H1 (cell line): ENCODE measurements around the gene ARF6. TPM values are rescaled to one million over a fixed set of nuclear protein-coding genes. Genes with fewer than 3 reads are reported as not detected.

Source experiments
- CTCF ChIA-PET: fragments of 300-600 bp; sonication (Branson Sonifier 250); formaldehyde crosslinking; loops from one replicate; lab custom pipeline; 2021; ENCODE audit not compliant: partially characterized antibody; lab: Charles Lee
- POLR2A ChIA-PET: fragments of 300-600 bp; sonication (Branson Sonifier 250); formaldehyde crosslinking; loops from one replicate; lab custom pipeline; 2021; ENCODE audit warnings: inconsistent platforms; ENCODE audit not compliant: partially characterized antibody; lab: Charles Lee
- DNase-seq, 2 experiments: peaks; one replicate each; pipeline versions ENCODE4 v3.0.0 to v3.0.0-alpha.2; 2010 to 2022; ENCODE audit warnings: low spot score in 2 of 2, low read depth in 1 of 2, mixed read lengths in 1 of 2
- FAIRE-seq: peaks from 2 replicates; lab custom pipeline; 2011; peaks lifted over from hg19 to GRCh38; lab: Jason Lieb, UNC
- H2AFZ ChIP-seq: 2 replicates; pipeline ENCODE4 v1.8.1; 2012; ENCODE audit warnings: low read length, inconsistent platforms
- H2AK5ac ChIP-seq: 2 replicates; pipeline ENCODE4 v1.6.1; 2013; ENCODE audit warnings: low read depth, low read length
- H2BK120ac ChIP-seq: replicated peaks from 2 replicates; pipeline ENCODE3; 2013; ENCODE audit warnings: low read depth, low read length, inconsistent platforms
- H2BK12ac ChIP-seq: 2 replicates; pipeline ENCODE4 v1.6.1; 2013; ENCODE audit warnings: low read depth, low read length
- H2BK15ac ChIP-seq: 2 replicates; pipeline ENCODE4 v1.6.1; 2013; ENCODE audit warnings: low read length
- H2BK20ac ChIP-seq: 2 replicates; pipeline ENCODE4 v1.6.1; 2013; ENCODE audit warnings: low read length
- H2BK5ac ChIP-seq: 2 replicates; pipeline ENCODE4 v1.6.1; 2013; ENCODE audit warnings: low read depth, low read length
- H3K14ac ChIP-seq: 2 replicates; pipeline ENCODE4 v1.6.1; 2013; ENCODE audit warnings: inconsistent platforms; ENCODE audit not compliant: insufficient read length
- H3K18ac ChIP-seq: 2 replicates; pipeline ENCODE4 v1.6.1; 2013; ENCODE audit warnings: low read length; ENCODE audit errors: extremely low read depth
- H3K23ac ChIP-seq: 2 replicates; pipeline ENCODE4 v1.6.1; 2013; ENCODE audit warnings: inconsistent platforms; ENCODE audit not compliant: insufficient read length
- H3K23me2 ChIP-seq: 2 replicates; pipeline ENCODE4 v1.6.1; 2013; ENCODE audit warnings: low read depth, low read length
- H3K27ac ChIP-seq: 2 replicates; pipeline ENCODE4 v1.6.1; 2011; ENCODE audit warnings: low read depth, low read length, inconsistent platforms
- H3K27me3 ChIP-seq, 4 experiments: replicated peaks in 1 of 4; 1 replicate in 1 of 4; 2 replicates in 3 of 4; pipeline versions ENCODE4 v1.6.1 to v1.8.1; 2011 to 2013; ENCODE audit warnings: low read length in 3 of 4, mild to moderate bottlenecking in 3 of 4, inconsistent platforms in 2 of 4, mixed read lengths in 2 of 4, moderate library complexity in 1 of 4; ENCODE audit not compliant: control insufficient read depth in 3 of 4, insufficient read depth in 3 of 4; ENCODE audit errors: extremely low read depth in 1 of 4
- H3K36me3 ChIP-seq, 4 experiments: 2 replicates each; pipeline versions ENCODE4 v1.6.1 to v1.8.1; 2011 to 2013; ENCODE audit warnings: mild to moderate bottlenecking in 4 of 4, low read length in 3 of 4, moderate library complexity in 2 of 4, control low read depth in 1 of 4, inconsistent platforms in 1 of 4; ENCODE audit not compliant: insufficient read depth in 4 of 4, control insufficient read depth in 2 of 4
- H3K4ac ChIP-seq: replicated peaks from 2 replicates; pipeline ENCODE3; 2013; ENCODE audit warnings: low read length, low read depth, mixed read lengths, inconsistent platforms; ENCODE audit not compliant: insufficient read length
- H3K4me1 ChIP-seq, 4 experiments: replicated peaks in 1 of 4; 1 replicate in 1 of 4; 2 replicates in 3 of 4; pipeline versions ENCODE4 v1.6.1 to v1.8.1; 2011 to 2013; ENCODE audit warnings: low read length in 3 of 4, inconsistent platforms in 2 of 4, mixed read lengths in 1 of 4; ENCODE audit not compliant: insufficient read depth in 4 of 4, control insufficient read depth in 3 of 4
- H3K4me2 ChIP-seq, 2 experiments: 2 replicates each; pipeline versions ENCODE4 v1.6.1 to v1.8.1; 2011 to 2013; ENCODE audit warnings: low read depth in 2 of 2, low read length in 2 of 2, control low read depth in 1 of 2, inconsistent platforms in 1 of 2, mild to moderate bottlenecking in 1 of 2; ENCODE audit not compliant: insufficient read depth in 1 of 2
- H3K4me3 ChIP-seq, 4 experiments: fragments of 200-600, 300-600 bp in 1 of 4; sonication (generic), shearing (Covaris generic), sonication (Bioruptor Twin) in 1 of 4; 2 replicates each; pipeline versions ENCODE4 v1.5.1 to v1.8.1; 2011 to 2016; ENCODE audit warnings: low read length in 4 of 4, low read depth in 3 of 4, control low read depth in 2 of 4, inconsistent platforms in 2 of 4, mild to moderate bottlenecking in 2 of 4, mixed read lengths in 1 of 4, moderate library complexity in 1 of 4; ENCODE audit not compliant: insufficient read depth in 2 of 4; ENCODE audit errors: extremely low read depth in 1 of 4
- H3K56ac ChIP-seq: replicated peaks from 2 replicates; pipeline ENCODE3; 2013; ENCODE audit warnings: low read depth, mild to moderate bottlenecking, mixed read lengths, low read length, inconsistent platforms; ENCODE audit not compliant: insufficient read length
- H3K79me1 ChIP-seq: 2 replicates; pipeline ENCODE4 v1.6.1; 2013; ENCODE audit warnings: low read depth, low read length, control low read depth
- H3K79me2 ChIP-seq, 2 experiments: 2 replicates each; pipeline versions ENCODE4 v1.6.1 to v1.8.1; 2012 to 2013; ENCODE audit warnings: low read length in 2 of 2, mild to moderate bottlenecking in 2 of 2, inconsistent platforms in 1 of 2; ENCODE audit not compliant: insufficient read depth in 2 of 2, control insufficient read depth in 1 of 2
- H3K9ac ChIP-seq, 4 experiments: replicated peaks in 1 of 4; 1 replicate in 1 of 4; 2 replicates in 3 of 4; pipeline versions ENCODE4 v1.6.1 to v1.8.1; 2011 to 2013; ENCODE audit warnings: low read depth in 3 of 4, low read length in 3 of 4, control low read depth in 2 of 4, mild to moderate bottlenecking in 2 of 4, moderate library complexity in 2 of 4, inconsistent platforms in 1 of 4; ENCODE audit errors: extremely low read depth in 1 of 4
- H3K9me3 ChIP-seq, 2 experiments: 2 replicates each; pipeline versions ENCODE4 v1.6.1 to v1.8.1; 2012 to 2013; ENCODE audit warnings: mild to moderate bottlenecking in 2 of 2, moderate library complexity in 2 of 2, control low read depth in 1 of 2, inconsistent platforms in 1 of 2, low read depth in 1 of 2, low read length in 1 of 2, mixed read lengths in 1 of 2; ENCODE audit not compliant: insufficient read depth in 2 of 2
- H4K20me1 ChIP-seq, 2 experiments: replicated peaks in 1 of 2; 2 replicates each; pipeline versions ENCODE3 to v1.8.1; 2011 to 2013; ENCODE audit warnings: inconsistent platforms in 2 of 2, low read length in 2 of 2, mild to moderate bottlenecking in 1 of 2; ENCODE audit not compliant: insufficient read depth in 2 of 2, control insufficient read depth in 1 of 2
- H4K5ac ChIP-seq: 2 replicates; pipeline ENCODE4 v1.6.1; 2013; ENCODE audit warnings: low read length, low read depth, mixed read lengths, inconsistent platforms; ENCODE audit not compliant: insufficient read length
- H4K8ac ChIP-seq: 2 replicates; pipeline ENCODE4 v1.8.0; 2013; ENCODE audit warnings: mild to moderate bottlenecking, moderate library complexity, low read length, inconsistent platforms; ENCODE audit not compliant: insufficient read depth; ENCODE audit errors: extremely low read depth
- H4K91ac ChIP-seq: replicated peaks from 2 replicates; pipeline ENCODE3; 2013; ENCODE audit warnings: low read length, mixed read lengths, inconsistent platforms; ENCODE audit not compliant: insufficient read length
- WGBS, 2 experiments: shearing (Covaris generic) in 1 of 2; methylation state at CpG; one replicate each; pipeline versions ENCODE4 v1.1.6 to v1.1.7; 2013 to 2015; ENCODE audit warnings: low lambda C conversion rate in 2 of 2, mixed read lengths in 2 of 2, inconsistent platforms in 1 of 2, low coverage in 1 of 2, missing lambda C conversion rate in 1 of 2; ENCODE audit not compliant: insufficient replicate concordance in 2 of 2, insufficient coverage in 1 of 2, insufficient read length in 1 of 2; ENCODE audit errors: extremely low coverage in 1 of 2, missing lambda C conversion rate in 1 of 2; 5-methylcytosine and 5-hydroxymethylcytosine counted together
- polyA plus RNA-seq, 7 experiments: library from polyadenylated mRNA; depleted of rRNA in 3 of 7; stranded (reverse) in 5 of 7; unstranded in 2 of 7; fragments of >200 nt in 5 of 7; fragments of 200-250 nt in 2 of 7; gene quantifications; 1 replicate in 5 of 7; 2 replicates in 1 of 7; 4 replicates in 1 of 7; pipeline versions ENCODE4 v1.2.1 to v1.2.3, GENCODE V29; 2011 to 2013; ENCODE audit warnings: missing spikeins in 2 of 7, mixed read lengths in 2 of 7
- total RNA-seq: library from RNA; stranded (reverse); fragmentation: NEBNext Ultra II Directional; extraction: Animal tissue kit (Norgen Biotek cat#: 25700); gene quantifications from 2 replicates; pipeline ENCODE4 v1.2.1, GENCODE V29; 2021

The ARF6 gene
- total and polyA plus RNA-seq, 2 of the 8 experiments (the other 6 are each of a cell fraction or from before 2014, with no cell fraction given): 17.2 to 56.7 TPM

DNA sequence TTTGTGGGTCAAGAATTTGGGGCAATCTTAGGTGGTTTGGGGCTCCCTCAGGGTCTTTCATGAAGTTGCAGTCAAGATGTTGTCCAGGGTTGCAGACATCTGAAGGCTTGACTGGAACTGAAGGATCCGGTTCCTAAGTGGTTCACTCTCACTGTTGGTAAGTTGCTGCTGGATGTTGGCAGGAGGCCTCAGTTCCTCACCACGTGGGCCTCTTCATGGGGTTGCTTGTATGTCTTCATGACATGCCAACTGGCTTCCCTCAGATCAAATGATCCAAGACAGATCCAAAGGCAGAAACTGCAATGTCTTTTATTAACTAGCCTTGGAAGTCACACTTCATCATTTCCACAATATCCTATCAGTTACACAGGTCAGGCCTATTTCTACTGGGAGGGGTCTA lies 49.2 kb downstream of the ARF6 start:
- Histone ChIP-seq H3K9ac (no peak overlapping the region), H3K4me2 (no peak overlapping the region), H3K27ac (no peak overlapping the region), H2BK20ac (no peak overlapping the region), H2BK5ac (no peak overlapping the region), H3K23ac (no peak overlapping the region), H3K14ac (no peak overlapping the region), H2AFZ (no peak overlapping the region), H2BK120ac (no peak overlapping the region), H3K79me2 (no peaks in the 10 kb centered on the region), H3K4ac (no peak overlapping the region), H3K23me2 (no peaks in the 10 kb centered on the region), H4K5ac (no peak overlapping the region), H3K27me3 (no peaks in the 10 kb centered on the region), H3K4me1 (no peaks in the 10 kb centered on the region), H3K18ac (no peak overlapping the region), H3K9me3 (0 out of 4 replicates have a peak, but pooled peaks cover 0 to 3% of the 10 kb centered on the region in 2 experiments), H3K36me3 (no peaks in the 10 kb centered on the region), H4K91ac (no peak overlapping the region), H3K4me3 (no peak overlapping the region), H3K79me1 (no peaks in the 10 kb centered on the region), H4K8ac (no peak overlapping the region; the same call in 1 of the 2 replicates), H3K56ac (no peak overlapping the region), H2BK12ac (no peak overlapping the region), H2AK5ac (no peak overlapping the region), H2BK15ac (no peak overlapping the region), H4K20me1 (no peaks in the 10 kb centered on the region)
- CTCF ChIA-PET: no interaction called here
- DNase-seq (no peak), FAIRE-seq (no peak)
- POLR2A ChIA-PET: no interaction called here
- 90% methylated on average over 2 of the region's 2 CpGs; no CpG with 5 or more reads in 1 of the 2 experiments for WGBS, 2 experiments
